UCSD-AML1 (cell line): ENCODE data around the gene ZSCAN31.

Experiments
- DNase-seq: peaks from one replicate; lab custom pipeline; 2025; ENCODE audit not compliant: unreplicated experiment; lab: John Stamatoyannopoulos, UW

ZSCAN31 gene

DNA sequence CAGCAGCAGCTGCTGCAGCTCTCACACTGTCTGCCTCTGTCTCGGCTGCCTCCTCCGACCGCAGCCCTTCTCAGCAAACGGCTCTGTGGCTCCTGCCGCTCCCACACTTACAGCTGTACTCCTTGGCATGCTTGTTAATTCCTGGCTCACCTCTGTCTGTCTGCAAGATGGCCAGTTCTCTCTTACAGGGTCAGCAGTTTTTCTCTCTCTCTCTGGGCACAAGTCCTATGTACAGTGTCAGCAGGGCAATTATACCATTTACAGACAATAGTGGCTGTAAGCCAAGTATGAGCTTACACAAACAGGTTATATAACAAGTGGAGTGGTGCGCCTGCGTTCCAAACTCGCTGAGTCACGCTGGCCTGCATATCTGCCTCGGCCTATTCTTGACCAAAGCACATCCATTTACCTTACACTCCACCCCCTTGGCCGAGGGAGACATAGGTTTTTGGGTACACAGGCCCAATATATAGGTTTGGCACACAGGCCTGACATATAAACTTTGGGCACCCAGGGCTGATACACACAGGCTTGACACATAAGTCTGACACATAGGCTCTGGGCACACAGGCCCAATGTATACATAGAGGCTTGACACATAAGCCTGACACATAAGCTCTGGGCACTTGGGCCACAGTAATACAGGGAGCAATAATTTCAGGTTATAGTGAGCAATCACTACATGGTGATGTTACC, 18.2 kb upstream of the ZSCAN31 start:
- DNase-seq, result no peak

DNA sequence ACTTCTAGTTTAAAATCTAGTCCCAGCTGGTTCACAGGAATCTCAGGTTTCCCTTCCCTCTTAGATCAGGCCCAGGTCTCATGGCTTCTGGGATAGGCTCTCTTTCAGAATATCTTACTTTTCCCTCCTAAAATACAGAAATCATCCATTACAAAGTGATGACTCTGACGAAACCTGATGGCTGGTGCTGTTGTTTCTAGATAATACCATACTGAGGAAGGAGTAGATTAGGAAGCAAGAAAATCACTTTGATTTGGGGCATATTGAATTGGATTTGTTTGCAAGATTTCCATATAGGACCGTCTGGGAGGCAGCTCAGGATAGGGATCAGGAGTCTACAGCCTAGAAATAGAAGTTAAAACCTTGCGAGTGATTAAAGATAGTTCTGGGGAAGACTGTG, 17.4 kb upstream of the ZSCAN31 start:
- DNase-seq, result no peak

DNA sequence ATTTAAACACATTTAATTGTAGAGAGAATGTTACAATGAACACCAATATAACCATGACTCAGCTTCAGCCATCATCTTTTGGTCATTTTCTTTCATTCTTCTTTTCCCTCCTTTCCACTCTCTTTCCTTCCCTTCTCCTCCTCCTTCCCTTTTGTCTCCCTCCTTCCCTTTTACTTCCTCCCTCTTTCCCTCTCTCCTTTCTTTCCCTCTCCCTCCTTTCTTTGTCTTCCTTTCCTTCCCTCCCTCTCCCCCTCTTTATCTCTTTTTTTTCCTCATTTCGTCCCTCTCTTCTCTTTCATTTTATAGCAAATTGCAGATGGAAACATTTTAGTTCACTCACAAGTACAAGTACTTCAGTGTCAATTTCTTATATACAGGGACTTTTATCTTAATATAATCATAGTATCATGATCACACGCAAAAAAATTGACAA, 15.6 kb upstream of the ZSCAN31 start:
- no peak for DNase-seq

DNA sequence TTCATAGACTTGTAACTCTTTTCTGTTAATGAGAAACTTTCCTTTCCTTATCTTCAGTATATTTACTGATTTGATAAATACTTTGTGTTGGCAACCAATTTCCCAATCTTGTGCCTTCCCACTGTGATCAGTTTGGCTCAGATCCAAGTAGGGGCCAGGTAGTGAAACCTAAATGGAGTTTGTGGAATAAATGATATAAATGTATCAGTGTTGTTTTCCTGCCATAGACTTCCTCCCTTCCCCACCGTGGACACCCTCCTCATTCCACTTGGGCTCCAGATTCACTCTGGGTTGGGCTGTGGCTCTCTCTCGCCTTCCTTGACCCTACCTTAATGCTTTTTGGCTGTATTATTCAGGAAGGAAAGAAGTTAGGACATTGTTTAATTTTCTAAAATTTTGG, 15.1 kb upstream of the ZSCAN31 start:
- no peak for DNase-seq

DNA sequence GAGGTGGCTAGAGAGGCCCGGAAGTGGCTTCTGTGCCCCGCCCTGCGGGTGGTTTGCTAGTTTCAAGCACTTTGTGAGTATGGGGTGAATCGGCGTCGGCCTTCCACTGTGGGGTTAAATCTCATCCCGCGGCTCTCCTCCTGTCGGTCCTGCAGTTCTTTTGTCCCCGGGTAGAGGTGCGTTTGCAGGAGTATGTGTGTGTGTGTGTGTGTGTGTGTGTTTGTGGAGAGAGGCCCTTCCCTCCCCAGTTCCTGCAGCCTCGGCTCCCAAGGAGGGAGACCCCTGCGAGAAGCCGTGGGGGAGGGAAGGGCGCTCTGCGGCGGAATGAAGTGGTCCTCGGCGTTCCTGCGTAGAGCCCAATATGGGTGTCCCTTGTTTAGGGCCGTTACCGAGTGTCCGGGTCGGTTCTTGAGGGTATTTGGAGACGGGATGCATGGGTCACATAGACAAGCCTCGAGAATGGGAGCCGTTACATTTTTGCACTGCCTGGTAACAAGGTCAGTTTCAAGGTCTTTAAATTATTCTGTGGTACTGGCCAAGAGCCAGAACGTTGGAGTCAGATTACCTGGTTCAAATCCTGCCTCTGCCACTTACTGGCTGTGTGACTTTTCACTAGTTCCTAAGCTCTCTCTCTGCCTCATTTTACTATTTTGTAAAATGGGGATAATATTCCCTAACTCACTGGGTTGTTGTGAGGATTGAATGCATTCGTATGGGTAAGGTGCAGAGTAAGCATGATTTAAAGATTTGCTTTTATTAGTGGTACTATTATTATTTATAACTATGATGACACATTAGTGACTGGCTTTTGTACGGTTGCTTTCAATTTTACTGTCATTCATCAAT, 14.2 kb upstream of the ZSCAN31 start, which contains the start of gene ZKSCAN3:
TSS of gene ZKSCAN3 (plus strand) at position 56 of the 846 bp plus-strand sequence. CDS start 9,640 bp downstream, outside the sequence.
- peak; percentile 84 for DNase-seq

DNA sequence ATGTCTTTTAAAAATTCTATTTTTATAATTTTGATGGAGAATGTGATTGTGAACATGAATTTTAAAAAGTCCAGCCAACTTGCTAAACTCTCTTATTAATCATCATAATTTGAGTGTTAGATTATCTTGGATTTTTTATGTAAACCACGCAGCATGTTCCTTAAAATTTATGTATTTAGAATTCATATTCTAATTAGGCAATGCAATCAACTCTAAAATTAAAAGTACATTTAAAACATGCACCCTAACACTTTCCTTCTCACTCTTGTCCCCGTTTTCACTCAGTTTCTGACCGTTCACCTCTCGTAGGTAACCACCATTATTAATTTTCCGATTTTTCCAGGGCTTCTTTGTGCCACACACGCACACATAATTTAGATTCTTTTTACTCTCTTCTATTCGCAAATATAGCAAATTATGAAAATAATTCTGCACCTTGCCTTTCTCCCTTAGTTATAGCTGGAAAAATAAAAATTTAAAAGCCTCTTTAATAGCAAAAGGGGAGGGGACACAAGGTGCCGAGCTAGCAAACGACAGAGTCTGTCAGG, 13.5 kb upstream of the ZSCAN31 start:
- no peak for DNase-seq

DNA sequence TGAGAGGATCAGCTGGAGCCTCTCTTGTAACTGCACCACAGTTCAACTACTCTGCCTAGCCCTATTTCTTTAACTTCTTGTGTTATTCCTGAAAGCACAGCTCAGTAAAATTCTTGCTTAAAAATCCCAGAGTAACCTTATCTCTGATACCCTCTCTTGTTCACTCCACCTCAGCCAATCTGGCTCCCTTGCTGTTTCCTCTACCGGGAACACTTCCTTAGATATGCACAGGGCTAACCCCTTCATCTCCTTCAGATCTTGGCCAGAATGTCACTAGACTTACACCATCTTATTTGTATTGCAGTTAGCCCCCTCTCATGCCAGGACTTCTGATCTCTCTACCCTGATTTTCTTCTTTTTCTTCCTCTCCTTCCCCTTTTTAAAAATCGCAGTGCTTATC, 11.2 kb upstream of the ZSCAN31 start:
- DNase-seq, result no peak

DNA sequence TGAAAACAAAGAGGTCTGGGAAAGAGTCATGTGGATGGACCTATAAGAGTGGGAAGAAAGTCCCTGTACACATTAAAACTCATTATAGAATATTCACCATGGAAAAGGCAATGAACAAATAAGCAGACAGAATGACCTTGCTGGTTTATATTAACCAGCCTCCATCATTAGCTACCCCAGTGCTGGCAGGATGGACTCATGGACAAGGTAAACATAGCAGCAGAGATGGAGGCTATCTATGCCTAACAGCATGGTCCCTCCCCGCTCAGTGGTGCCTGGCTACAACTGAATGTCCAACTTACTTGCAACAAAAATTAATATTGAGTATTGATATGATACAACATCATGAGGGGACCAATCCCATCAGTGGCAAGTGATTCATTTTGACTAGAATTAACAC, 9.3 kb upstream of the ZSCAN31 start:
- DNase-seq, result no peak

DNA sequence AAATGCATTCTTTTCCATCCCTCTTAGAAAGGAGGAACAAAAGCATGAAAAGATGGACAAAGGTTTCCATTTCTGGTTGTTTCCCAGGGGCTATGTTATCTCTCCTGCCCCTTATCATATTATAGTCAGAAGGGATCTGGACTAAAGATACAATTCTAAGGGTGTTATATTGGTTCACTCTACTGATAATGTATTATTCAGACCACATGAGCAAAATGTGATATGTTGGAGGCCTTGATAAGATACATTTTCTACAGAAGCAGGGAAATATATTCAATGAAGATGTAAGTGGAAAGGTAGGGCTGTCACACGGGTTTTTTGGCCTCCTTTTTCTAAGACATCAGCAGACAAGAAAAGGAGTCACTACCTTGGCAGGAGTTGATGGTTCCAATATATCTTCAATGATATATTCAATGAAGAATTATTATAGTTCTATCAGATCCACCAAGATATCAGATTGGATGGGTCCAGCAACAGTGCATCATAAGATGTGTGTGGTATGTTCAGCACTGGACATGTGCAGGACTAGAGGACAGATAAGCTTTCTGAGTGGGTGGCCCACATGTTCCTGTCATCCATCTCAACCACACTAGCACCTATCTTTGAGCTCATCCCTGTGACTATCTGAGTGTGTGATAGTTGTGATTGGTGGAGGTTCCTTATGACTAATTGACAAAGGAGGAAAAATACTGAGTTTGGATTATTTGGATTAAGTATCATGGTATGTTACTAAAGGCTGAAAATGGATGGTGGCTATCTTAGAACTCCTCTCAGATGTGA, 8.1 kb upstream of the ZSCAN31 start:
- DNase-seq, result no peak

DNA sequence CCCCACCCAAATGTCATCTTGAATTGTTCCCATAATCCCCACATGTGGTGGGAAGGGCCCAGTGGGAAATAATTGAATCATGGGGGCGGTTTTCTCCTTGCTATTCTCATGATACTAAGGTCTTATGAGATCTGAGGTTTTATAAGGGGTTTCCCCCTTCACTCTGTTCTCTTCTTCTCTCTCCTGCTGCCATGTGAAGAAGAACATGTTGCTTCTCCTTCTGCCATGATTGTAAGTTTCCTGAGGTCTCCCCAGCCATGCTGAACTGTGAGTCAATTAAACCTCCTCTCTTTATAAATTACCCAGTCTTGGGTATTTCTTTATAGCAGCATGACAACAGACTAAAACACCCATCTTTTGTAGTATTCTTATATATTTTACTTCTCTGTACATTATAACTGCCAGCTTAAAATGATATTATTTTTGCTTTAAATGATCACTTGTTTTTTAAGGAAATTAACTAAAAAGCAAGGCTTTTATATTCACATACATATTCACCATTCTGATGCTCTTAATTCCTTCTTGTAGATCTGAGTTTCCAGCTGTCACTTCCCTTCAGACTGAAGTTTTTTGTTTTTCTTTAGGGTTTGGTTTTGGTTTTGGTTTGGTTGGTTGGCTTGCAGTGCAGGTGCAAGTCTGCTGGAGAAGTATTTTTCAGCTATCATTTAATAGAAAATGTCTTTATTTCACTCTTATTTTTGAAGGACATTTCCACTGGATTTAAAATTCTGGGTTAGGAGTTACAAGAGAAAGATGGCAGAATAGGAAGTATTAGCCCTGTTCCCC, 4.6 kb upstream of the ZSCAN31 start:
- no peak for DNase-seq

DNA sequence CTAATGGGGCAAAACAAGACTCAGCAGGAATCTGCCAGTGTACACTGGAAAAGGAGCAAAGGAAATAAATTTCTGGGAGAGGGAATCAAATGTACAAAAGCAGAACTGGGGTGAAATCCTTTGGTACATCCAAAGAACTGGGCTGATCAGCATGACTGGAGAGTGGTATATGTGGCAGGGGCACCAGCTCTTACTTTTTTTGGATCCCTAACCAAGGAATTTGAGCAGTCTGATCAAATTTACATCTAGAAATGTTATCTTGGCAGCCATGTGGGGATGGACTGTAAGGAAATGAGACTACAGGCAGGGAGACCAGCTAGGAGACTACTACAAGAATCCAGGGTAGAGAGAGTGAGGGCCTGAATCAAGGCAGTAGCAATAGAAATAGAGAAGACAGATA, 1.2 kb upstream of the ZSCAN31 start:
- no peak for DNase-seq

DNA sequence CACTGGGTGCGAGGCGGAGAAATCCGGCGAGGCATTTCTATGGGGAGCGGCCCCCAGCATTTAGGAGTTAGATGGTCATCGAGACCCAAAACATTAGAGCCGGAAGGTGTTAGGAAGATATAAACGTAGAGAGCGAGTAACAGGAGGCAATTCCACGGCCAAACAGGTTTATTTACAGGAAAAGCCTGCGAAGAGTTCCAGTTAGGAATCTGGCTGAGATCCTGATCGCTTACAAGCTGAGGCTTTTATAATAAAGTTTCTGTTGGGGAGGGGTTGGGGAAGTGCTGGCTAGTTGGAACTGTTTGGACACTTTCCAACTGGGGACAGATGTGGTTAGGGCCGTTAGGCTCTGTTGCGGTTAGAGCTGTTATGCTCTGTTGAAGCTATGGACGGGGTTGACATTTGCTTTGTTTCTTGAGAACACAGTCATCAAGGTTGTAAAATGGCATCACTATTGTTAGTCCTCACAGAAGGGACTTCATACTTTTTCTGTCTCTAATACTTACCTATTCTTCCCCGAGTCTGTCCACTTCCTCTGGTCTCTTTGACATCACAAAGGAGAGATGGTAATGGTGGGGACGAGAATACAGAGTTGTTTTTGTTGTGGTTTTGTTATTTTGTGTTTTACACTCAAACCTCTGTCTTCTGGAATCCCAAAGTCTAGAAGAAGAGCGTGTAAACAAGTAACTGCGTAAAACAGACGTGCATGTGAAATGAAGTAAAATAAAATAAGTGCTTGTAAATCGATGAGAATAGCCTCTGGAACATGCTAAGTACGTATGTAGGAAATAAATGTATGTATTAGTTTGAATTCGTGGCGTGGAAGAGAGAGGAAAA, 554 bp upstream of the ZSCAN31 start:
- peak; percentile 60 for DNase-seq

DNA sequence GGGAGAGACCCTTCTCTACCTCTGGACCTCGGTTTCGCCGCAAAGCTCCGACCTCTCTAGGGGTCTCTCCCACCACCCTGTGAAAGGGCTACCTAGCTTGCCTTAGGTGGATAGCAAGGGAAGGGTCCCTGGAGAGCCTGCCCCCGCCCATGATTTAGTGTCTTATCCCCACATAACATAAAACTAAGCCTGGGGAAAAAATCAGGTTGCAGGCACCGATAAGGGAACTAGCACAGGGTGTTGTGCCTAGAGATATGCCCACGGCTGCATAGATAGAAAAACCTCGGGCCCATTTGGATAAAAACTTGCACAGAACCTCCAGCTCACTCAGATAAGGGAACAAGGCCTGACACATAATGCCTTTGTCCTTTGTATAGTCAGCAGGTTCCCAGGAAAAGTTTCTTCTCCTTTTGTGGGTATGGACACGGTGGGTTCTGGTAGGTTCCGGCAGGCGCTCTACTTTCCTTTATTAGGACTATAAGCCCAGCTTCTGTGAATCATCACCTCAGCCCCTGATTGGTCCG, 846 bp downstream of the ZSCAN31 start:
- DNase-seq, result no peak

DNA sequence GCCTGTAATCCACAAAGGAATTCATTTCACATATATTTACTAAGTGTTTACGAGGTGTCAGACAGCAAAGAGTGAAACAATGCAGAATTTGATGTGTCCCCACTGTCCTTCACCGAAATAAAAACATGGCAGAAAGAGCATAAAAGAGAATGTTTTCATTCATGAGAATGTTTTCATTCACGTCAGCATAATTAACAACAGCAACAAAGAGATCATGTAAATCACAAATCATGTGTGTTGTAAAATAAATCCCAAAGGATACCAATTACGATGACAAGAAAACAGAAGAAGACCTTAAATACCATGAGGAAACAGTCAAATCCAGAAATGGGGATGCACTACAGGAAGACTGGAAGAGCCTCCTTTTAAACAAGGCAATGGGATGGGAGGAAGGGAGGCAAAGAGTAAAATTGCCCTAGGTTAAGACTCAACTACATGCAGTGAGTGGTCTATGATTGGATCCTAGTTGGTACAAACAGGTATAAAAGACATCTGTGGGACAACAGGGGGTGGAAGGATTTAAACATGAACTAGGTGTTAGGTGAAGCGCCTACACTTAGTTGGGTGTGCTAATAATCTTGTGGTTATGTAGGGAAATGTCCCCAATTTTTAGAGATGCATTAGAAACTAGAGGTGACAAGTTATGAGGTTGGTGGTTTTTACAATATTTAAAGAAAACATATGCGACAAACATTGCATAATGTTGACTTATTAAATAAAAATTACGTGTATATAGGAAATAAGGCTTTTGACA, 1.5 kb downstream of the ZSCAN31 start:
- DNase-seq, result no peak

DNA sequence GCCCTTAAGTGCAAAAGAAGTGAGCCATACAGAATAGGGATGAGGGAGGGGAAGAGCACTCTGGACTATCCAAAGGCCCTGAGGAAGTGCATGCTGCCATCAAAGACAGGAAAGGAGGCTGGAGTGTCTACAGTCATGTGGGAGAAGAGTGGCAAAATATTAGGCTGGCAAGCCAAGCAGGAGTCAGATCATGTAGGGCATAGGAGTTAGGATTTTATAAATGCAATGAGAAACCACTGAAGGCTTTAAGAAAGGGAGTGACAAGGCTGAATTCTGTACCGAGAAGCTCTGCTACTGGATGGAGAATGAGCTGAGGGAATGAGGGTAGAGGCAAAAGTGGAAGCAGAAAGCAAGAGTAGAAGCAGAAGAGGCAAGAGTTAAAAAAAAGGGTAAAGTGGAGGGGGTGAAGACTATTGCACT, 2.3 kb downstream of the ZSCAN31 start:
- no peak for DNase-seq

DNA sequence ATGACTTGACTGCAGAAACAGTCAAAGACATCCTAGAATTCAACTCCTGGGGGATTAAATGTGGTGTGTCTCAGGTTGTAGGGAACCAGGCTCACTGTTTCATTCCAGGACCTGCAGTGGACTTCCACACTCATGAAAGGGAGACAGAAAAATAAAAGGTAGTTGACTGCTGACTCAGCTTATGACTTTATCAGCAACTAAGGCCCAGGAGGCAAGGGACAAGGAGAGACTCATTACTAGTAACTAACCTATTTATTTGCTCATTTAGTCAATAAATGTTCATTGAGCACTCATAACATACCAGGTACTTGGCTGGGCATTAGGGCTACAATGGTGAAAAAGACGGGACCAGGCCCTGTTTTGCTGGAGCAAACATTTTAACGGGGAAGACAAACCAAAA, 2.9 kb downstream of the ZSCAN31 start:
- no peak for DNase-seq

DNA sequence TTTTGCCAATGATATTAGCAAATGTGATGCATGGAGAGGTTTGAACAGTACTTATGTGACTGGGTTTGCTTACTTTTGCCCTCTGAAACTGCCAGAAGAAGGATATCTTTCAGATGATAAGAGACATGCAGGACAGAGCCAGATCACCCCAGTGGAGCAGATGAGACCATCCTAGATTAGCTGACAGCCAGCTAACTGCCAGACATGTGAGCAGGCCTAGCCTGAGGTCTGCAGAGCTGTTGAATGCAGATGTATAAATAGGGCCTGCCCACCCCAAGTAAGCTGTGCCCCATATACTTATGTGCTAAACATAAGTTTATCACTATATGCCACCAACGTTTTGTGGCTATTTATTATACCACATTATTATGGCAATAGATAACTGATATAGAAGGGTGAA, 5.9 kb downstream of the ZSCAN31 start:
- no peak for DNase-seq

DNA sequence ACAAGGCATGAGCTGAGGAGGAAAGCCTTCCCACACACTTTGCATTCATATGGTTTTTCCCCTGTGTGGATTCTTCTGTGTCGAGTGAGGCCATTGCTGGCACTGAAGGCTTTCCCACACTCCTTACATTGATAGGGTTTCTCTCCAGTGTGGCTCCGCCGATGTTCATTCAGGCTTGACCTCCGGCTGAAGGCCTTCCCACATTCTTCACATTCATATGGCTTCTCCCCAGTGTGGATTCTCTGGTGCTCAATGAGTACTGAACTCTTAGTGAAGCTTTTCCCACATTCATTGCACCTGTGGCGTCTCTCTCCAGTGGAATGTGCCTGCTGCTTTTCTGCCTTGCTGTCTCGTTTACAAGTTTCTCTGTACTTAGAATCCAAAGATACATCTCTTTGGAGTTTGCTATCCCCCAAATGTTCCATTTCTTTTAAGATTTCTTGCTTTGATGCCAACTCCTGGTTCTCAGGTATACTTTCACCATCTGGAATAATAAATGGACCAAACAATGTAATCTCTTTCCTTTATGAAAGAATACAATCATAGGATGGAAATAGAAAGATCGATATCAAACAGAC, 9.5 kb downstream of the ZSCAN31 start:
- no peak for DNase-seq
